Left ventricle myocardium inferior (tissue), 1 donor: ENCODE measurements around the gene MEPCE. TPM values are rescaled to one million over a fixed set of nuclear protein-coding genes. Genes with fewer than 3 reads are reported as not detected.

Experiments used
- DNase-seq: peaks from one replicate; pipeline ENCODE4 v3.0.0-alpha.2; 2020
- H3K27ac ChIP-seq: fragments of 200-600 bp; replicated peaks from 2 replicates; pipeline ENCODE4 v1.8.0; 2021
- H3K27me3 ChIP-seq: fragments of 200-600 bp; 2 replicates; pipeline ENCODE4 v1.8.0; 2021; ENCODE audit warnings: low read depth
- H3K36me3 ChIP-seq: fragments of 200-600 bp; 2 replicates; pipeline ENCODE4 v1.8.0; 2021
- H3K4me1 ChIP-seq: fragments of 200-600 bp; 2 replicates; pipeline ENCODE4 v1.8.0; 2021
- H3K4me3 ChIP-seq: fragments of 200-600 bp; 2 replicates; pipeline ENCODE4 v1.8.0; 2021; ENCODE audit warnings: mild to moderate bottlenecking, moderate library complexity
- H3K9me3 ChIP-seq: fragments of 200-600 bp; replicated peaks from 2 replicates; pipeline ENCODE4 v1.8.0; 2021
- CTCF ChIP-seq: fragments of 200-600 bp; IDR thresholded peaks from 2 replicates; pipeline ENCODE4 v1.8.0; 2021; ENCODE audit warnings: antibody characterized with exemption, mild to moderate bottlenecking, borderline replicate concordance
- intact Hi-C: fragments of 100-400 bp; cut with micrococcal nuclease; formaldehyde crosslinking; loops from one replicate; pipeline ENCODE4 v1.11.0; 2022
- total RNA-seq: library from RNA; stranded (reverse); fragmentation: NEBNext Ultra II Directional; extraction: Animal tissue kit (Norgen Biotek cat#: 25700); gene quantifications from one replicate; pipeline ENCODE4 v1.2.1, GENCODE V29; 2021
- donor health status: DM: no; HTN: yes; CAD: no; lungs with severe emphysema.

MEPCE gene
- total RNA-seq, 1 donor from 2014 or later: 23.6 TPM

GRCh38 chr7:100400656-100401055 is 29.0 kb upstream of the MEPCE start:
- H3K27ac ChIP-seq: no peak overlapping the region
- H3K4me3 ChIP-seq: no peak overlapping the region
- intact Hi-C loops: no loop called here
- DNase-seq: no peak
- no peak for TF ChIP-seq CTCF
- H3K4me1 ChIP-seq: no peaks in the 10 kb centered on the region
- no peaks in the 10 kb centered on the region for H3K27me3 ChIP-seq
- H3K36me3 ChIP-seq: no peaks in the 10 kb centered on the region
- no peaks in the 10 kb centered on the region for H3K9me3 ChIP-seq

- intact Hi-C loops: no loop called here
- Histone ChIP-seq H3K27ac (no peak overlapping the region), H3K9me3 (no peaks in the 10 kb centered on the region), H3K27me3 (no peaks in the 10 kb centered on the region), H3K4me1 (no peaks in the 10 kb centered on the region), H3K36me3 (no peaks in the 10 kb centered on the region), H3K4me3 (no peak overlapping the region)
- TF ChIP-seq CTCF: no peak
- no peak for DNase-seq
Measured at GRCh38 chr7:100401811-100402210, 27.8 kb upstream of the MEPCE start.

GRCh38 chr7:100402241-100402640 is 27.4 kb upstream of the MEPCE start:
- H3K4me3 ChIP-seq: no peak overlapping the region
- no peaks in the 10 kb centered on the region for H3K4me1 ChIP-seq
- DNase-seq: no peak
- H3K27me3 ChIP-seq: no peaks in the 10 kb centered on the region
- TF ChIP-seq CTCF: no peak
- no peaks in the 10 kb centered on the region for H3K9me3 ChIP-seq
- H3K27ac ChIP-seq: no peak overlapping the region
- H3K36me3 ChIP-seq: no peaks in the 10 kb centered on the region
- intact Hi-C loops: no loop called here

- H3K9me3 ChIP-seq: no peaks in the 10 kb centered on the region
- H3K36me3 ChIP-seq: no peaks in the 10 kb centered on the region
- H3K27me3 ChIP-seq: no peaks in the 10 kb centered on the region
- DNase-seq: no peak
- no peak overlapping the region for H3K27ac ChIP-seq
- intact Hi-C loops: no loop called here
- no peaks in the 10 kb centered on the region for H3K4me1 ChIP-seq
- H3K4me3 ChIP-seq: no peak overlapping the region
- TF ChIP-seq CTCF: no peak
Measured at GRCh38 chr7:100406767-100407166, 22.9 kb upstream of the MEPCE start.

- Histone ChIP-seq H3K36me3 (no peaks in the 10 kb centered on the region), H3K27me3 (no peaks in the 10 kb centered on the region), H3K4me1 (no peaks in the 10 kb centered on the region), H3K9me3 (no peaks in the 10 kb centered on the region), H3K4me3 (no peak overlapping the region), H3K27ac (no peak overlapping the region)
- TF ChIP-seq CTCF: peak; percentile 72
- intact Hi-C loops: no loop called here
- DNase-seq: no peak
Measured at GRCh38 chr7:100407285-100408180, 22.1 kb upstream of the MEPCE start.
